Suprapubic skin (tissue), 4 donors: Measurements from ENCODE around the gene XPO1.
"Not testable (repeated sequence)": the region's sequence is repeated elsewhere in the genome, so short reads cannot be mapped to it uniquely, and the experiment has no call there.

Source experiments
- CTCF ChIP-seq, 2 donors: fragments of 200-600 bp in 1 of 2; fragments of 450-650 bp in 1 of 2; sonication (generic) in 1 of 2; IDR thresholded peaks; one replicate each; pipeline ENCODE4 v1.5.1; 2016 to 2019; ENCODE audit warnings: antibody characterized with exemption in 2 of 2, mild to moderate bottlenecking in 1 of 2, moderate library complexity in 1 of 2
- POLR2A ChIP-seq, 2 donors: fragments of 450-650 bp; IDR thresholded peaks; one replicate each; pipeline ENCODE4 v1.6.1; 2017; ENCODE audit warnings: antibody characterized with exemption in 2 of 2, mild to moderate bottlenecking in 2 of 2, moderate library complexity in 2 of 2
- POLR2AphosphoS5 ChIP-seq, 3 donors: sonication (generic); formaldehyde crosslinking; IDR thresholded peaks; one replicate each; pipeline ENCODE4 v1.6.1; 2017; ENCODE audit warnings: antibody characterized with exemption in 3 of 3

- TF ChIP-seq CTCF, POLR2A, POLR2AphosphoS5 (IDR thresholded peaks at IDR 0.05): not testable (repeated sequence)
Measured at GRCh38 chr2:61454972-61455371, 83.2 kb downstream of the XPO1 start.
